Stimulated activated CD8-positive, alpha-beta memory T cell treated with anti-CD3 and anti-CD28 coated beads, Interleukin-4, amount 100 ng/mL, for 1 hour (primary cell): Measurements from ENCODE around the gene MCM8.
A peak's percentile ranks its signal among the peaks of the same experiment; 100 is the strongest.

ENCODE experiments used
- DNase-seq, 2 donors: peaks; one replicate each; pipeline ENCODE4 v3.0.0-alpha.2; 2020; ENCODE audit warnings: low read depth in 2 of 2, low spot score in 1 of 2

The MCM8 gene

DNA sequence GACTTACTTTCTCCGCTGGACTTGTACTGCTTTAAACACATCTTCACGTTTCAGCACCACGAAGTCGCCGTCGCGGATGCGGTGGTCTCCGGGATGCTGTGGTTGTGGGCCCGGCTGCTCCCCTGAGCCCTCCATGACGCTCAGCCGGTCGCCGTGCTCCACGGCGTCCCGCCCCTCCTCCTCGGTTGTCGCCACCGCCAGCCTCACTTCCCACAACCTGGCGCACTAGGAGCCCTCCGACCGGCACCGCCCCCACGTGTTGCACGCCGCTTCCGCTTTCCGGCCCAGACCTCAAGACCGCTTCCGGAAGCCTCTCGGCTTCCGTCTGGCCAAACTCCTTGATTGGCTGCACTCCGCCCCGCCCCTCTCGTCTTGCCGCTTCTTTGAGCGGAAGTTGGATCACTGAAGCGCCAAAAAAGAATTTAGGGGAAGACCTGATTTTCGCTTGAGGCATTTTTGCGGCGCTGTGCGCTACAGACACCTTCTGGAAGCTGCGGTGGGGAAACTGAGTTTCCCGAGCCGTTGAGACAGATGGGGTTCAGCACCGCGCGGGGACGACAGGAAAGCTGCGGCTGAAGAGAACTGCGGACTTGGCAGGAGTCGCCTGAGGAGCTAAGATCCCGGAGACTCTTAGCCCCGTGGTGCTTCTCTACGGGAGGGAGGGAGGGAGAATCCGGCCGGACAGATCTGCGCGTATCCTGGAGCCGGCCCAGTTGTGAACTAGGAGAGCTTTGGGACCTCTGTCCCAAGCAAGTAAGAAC is at the start of gene MCM8, which contains the start of gene TRMT6:
Gene MCM8 (plus strand): TSS at position 382 of the 761 bp plus-strand sequence. CDS start 1,364 bp downstream, outside the sequence.
Gene TRMT6 (minus strand): TSS at position 263 of the 761 bp plus-strand sequence. CDS start 128 bp downstream, at position 135.
- peak; percentile 92 to 93 for DNase-seq

GRCh38 chr20:5900908-5901307 is 49.5 kb upstream of the MCM8 start:
- no peak for DNase-seq

DNA sequence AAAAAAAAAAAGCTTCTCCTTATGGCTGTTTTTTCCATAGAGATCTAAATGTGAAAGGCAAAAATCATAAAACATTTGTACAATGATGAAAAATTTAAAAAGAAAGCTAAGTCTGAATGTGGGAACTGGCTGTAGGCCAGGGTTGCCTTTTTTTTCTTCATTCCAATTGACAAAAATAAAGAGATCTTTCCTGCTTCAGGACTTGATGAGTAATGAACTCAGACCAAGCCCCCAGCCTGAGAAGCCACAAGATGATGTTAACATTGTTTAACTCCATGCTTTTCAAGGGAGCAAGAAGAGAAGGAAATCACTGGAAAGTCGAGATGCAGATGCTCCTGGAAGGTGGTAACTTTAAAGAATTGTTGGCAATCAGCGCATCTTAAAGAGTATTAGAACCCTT is 41.5 kb upstream of the MCM8 start:
- no peak for DNase-seq

- no peak for DNase-seq
Observed at GRCh38 chr20:5910186-5910585, 40.3 kb upstream of the MCM8 start.

DNA sequence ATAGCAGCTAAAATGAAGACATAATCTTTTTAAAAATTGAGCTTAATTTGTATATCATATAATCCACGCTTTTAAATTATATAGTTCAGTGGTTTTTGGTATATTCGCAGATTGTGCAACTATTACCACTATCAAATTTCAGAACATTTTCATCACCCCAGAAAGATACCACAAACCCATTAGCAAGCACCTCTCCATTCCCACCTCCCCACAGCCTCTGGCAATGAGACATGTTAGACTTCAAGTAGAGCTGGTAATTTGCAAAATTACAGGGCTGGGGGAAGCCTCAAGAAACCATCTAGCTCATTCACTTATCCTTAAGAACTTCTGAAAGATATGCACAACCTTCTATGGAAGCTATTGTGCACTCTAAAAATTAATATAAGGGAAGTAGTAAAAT is 37.3 kb upstream of the MCM8 start:
- DNase-seq, result no peak

DNA sequence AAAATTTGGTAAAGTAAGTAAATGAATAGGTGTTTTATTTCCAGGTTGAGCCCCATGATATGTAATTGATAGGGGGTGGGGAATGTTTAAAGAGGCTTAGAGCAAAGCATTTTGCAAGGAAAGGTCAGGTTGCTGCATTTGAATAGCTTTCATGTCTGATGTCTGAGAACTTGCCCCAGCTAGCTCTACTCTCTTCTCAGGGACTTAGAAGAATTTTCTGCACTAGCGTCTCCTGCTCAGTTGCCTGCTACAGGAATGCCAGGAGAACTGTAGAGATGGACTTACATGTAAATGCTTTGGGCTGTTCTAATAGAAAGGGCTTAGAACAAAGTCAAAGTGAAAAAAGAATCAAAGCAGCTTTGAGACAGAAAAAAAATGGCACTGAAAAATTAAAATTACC is 35.6 kb upstream of the MCM8 start:
- DNase-seq, result no peak

DNA sequence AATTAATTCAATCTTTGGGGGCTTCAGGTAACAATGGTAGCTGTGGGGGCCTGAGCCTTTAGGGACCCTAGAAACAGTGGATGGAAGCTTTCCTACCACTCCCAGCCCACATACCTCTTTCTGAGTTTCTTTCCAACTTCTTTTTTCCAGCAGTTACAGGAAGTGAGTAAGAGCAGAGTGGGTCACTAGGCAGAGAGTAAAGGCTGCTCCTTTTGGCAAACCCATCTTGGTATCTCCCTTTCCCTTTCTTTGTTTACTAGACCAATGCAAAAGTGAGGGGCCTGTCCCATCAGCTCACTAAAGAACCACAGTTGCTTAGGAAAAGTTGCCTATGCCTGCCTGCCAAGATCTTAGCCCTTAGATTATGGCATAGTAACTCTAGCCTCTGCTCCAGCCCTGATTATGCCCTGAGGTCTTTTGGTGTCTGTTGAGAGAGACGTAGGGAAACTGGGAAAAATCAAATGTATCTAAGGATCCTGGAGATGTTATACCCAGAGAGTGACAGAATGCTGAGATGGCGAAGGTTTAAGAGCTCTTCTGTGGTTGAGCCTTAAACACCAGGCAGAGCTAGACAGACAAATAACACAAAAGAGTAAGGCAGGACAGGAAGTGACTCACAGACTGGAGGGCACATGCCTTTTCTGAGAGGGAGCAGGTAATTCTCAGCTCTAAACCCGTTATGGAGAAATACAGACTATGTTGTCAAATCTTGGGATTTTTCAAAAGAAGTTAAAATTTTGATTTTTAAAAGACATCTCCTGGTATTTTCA is 31.4 kb upstream of the MCM8 start:
- no peak for DNase-seq

GRCh38 chr20:5919626-5920544 is 30.6 kb upstream of the MCM8 start:
- DNase-seq, result no peak

- DNase-seq, result no peak
Observed at GRCh38 chr20:5920581-5920980, 29.9 kb upstream of the MCM8 start.

DNA sequence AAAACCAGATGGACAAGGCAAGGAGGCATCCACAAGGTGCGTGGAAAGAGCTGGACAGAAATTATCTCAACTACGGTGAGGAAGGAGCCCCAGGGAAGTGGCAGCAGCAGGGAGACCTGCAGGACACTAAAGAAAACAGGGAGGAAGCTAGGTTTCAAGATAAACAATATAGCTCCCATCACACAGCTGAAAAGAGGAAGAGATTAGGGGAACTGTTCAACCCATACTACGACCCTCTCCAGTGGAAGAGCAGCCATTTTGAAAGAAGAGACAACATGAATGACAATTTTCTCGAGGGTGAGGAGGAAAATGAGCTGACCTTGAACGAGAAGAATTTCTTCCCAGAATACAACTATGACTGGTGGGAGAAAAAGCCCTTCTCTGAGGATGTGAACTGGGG is 27.0 kb upstream of the MCM8 start:
- no peak for DNase-seq

DNA sequence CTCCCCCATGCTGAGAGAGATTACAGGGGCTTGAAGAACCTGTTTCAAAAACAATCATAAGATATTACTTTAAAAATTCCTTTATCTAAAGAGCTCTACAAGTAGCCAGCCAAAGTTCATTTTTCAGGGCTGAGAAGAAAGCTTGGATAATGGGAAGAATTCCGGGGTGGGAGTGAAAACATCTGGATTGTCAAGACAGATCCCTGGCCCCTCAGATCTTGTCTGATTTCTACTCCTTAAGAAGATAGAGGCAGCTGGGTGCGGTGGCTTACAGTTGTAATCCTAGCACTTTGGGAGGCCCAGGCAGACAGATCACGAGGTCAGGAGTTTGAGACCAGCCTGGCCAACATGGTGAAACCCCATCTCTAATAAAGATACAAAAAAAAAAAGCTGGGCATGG is 24.9 kb upstream of the MCM8 start:
- DNase-seq, result no peak

DNA sequence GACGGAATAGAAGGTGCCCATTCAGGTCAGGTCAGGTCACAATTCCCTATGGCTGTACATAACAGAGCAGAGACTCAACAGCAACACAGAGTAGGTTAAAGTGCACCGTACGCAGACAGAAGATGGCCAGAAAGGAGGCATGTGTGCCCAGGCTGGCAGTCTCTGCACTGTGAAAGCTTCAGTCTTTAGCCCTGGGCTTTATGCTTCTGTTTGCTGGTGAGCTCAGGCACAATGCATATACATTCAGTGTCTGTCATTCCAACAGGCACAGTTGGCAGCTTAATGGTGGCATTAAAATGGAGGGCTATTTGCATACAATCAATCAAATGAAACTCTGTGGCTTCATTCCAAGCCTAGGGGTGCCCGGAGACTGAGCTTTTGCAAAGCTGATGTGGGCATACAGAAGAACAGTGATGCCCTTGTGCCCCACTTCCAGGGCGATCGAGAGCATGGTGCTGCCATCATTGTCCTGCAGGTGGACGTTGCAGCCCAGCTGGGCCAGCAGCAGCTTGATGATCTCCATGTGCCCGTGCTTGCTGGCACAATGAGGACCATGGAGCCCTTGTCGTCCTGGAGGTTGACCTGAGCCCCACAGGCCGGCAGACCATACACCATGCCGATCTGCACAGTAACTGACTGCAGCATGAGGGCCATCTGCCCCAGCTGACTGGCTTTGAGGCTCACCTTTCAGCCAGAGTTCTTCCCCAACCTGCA is 22.5 kb upstream of the MCM8 start:
- no peak for DNase-seq

DNA sequence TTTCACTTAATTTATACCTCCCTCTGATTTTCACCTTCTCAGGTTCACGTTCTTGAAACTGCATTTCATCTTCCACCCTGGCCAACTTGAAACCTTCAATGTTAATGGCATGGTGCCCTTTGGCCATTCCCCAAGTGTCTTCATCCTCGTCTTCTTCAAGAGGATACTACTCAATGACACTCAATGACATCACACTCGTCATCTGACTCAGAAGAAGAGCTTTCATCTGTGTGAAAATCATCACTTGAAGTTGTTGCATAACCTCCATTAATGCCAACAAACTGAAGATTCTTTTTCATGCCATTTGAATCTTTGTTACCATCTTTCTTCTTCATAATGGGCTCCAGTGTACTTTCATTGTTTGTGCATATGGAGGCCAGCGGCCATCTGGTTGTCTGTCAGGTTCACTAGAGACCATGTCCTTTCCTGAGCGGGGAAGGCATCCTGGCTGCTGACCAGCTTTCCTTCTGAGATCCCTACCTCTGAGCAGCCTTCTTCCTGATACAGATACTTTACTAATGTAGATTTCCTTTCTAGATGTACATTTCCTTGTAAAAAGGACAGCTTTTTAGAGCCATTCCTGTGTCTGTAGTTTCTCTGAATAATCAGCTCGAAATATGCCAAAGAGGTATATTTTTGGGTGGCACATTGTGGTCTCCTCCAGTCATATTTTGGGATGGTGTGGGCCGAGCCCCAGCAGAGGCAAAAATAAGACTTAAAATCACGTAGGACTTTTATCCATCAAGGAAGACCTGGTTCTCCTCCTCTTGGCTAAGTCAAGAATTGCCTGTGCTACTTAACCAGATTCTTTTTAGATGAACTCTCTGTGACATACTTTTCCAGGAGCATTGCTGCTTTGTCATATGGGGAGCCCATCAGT is 21.4 kb upstream of the MCM8 start:
- DNase-seq, result no peak

DNA sequence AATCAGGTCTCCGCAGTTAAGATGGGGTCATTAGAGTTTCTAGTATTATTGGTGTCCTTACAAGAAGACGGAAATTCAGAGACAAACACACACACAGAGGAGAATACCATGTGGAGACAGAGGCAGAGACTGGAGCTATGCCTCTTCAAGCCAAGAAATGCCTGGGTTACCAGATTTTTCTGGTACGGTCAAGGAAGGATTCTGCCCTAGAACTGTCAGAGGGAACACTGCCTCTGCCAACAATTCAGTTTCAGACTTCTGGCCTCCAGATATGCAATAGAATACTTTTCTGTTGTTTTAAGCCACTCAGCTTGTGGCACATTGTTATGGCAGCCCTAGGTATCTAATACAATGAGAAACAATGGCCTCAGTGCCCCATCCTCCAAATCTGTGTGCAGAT is 19.0 kb upstream of the MCM8 start:
- DNase-seq, result no peak

DNA sequence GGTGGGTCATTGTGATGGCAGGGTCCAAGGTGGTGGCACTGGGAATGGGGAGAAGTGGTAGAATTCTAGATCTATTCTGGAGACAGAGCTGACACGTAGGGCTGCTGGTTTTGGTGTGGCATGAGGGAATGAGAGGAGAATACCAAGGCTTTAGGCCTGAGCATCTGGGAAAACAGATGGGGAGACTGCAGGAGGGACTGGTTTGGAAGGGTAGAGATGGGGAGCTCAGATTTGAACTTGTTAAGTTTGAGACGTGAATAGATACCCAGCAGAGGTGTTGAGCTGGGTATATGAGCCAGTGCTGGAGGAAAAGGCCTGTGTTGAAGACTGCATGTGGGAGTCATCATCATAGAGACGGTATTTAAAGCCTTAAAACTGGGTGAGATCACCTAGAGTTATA is 17.7 kb upstream of the MCM8 start:
- no peak for DNase-seq

DNA sequence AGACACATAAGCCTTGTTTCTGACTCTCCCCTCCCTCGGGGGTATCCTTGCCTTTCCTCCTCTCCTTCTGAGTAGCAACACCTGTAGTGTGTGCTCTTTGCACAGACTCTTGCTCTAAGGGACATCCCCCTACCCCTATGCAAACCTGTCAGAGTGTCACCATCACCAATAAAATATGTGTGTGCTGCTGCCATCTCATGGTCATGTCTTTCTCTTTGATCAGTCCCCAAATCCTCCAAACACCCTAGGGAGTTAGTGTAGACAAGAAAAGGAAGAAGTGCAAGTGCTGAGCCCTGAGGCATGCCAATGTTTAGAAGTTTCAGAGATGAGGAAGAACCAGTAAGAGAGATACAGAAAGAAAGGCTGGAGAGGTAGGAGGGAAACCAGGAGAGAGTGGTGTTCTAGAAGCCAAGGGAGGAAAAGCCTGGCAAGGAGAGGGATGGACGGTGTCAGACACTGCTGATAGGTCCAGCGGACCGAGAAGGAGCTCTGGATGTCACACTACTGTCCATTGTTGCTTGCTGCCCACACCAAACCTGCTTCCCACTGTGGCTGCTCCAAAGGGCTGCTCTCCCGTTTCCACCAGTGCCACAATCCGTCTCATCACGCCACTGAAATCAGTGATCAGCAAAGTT is 16.5 kb upstream of the MCM8 start:
- DNase-seq, result no peak

DNA sequence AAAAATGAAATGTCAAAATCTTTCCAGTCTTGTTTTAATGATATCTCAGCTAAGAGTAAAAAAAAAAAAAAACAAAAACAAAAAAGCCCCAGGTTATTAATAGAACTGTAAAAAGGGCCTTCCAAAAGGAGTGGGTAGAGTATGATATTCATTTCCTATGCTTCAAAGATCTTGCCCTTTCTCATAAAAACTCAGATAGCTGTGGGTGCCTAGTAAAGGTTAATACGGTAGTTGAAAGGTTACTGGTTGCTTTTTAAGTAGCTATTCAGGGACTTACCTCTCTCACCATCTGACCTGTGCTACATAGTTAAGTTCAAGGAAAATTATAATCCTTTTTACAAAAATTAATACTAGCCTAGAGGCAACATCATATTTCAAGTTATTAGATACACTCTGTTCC is 15.1 kb upstream of the MCM8 start:
- no peak for DNase-seq

DNA sequence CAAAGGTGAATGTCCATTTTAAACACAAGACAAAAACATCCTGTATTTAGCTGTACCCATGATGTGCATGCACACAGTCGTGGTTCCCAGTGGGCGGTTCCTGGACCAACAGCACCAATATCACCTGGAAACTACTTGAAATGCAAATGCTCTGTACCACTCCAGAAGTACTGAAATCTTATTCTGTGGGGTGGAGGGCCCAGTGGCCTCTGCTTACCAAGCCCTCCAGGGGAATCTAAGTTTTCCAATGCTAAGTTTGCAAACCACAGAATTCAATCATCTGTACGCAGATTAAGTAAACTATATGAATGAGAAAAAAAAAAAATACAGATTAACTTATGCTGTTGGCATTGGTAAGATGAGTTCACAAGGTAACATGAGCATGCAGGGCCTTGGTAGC is 14.2 kb upstream of the MCM8 start:
- no peak for DNase-seq

DNA sequence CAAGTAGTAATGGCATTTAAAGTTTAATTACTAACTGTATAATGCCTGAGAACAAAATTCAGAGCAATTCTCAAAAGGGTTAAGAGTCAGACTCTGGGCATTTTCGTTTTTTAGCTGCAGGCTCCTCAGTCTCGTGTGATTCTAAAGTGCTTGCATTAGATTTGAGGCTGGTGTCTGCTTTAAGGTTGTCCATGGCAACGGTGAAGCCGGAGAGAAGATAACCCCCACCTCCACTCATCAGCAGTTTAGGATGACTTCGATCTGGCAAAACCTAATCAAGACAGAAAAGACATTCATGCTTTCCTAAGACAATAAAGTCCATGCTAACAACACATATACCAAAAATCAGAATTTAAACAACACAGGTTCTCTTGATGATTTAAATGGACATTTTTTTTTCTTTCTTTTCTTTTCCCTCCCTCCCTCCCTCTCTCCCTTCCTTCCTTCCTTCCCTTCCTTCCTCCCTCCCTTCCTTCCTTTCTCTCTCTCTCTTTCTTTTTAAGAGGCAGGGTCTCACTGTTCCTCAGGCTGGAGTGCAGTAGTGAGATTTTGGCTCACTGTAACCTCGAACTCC is 11.9 kb upstream of the MCM8 start:
- no peak for DNase-seq
